RKO (cell line): Measurements from ENCODE around the gene CCT7.

Experiments used
- DNase-seq: peaks from one replicate; pipeline ENCODE4 v3.0.0-alpha.2; 2016; ENCODE audit warnings: low spot score

Gene CCT7

GRCh38 chr2:73233932-73234832, at the start of gene CCT7:
TSS of gene CCT7 (plus strand) at chr2:73234308. CDS start at chr2:73234379, 71 bp downstream.
- DNase-seq: peak; percentile 89

- DNase-seq: no peak
Measured at GRCh38 chr2:73185965-73186364, 48.1 kb upstream of the CCT7 start.

GRCh38 chr2:73187549-73187948, 46.6 kb upstream of the CCT7 start:
- no peak for DNase-seq

- no peak for DNase-seq
Measured at GRCh38 chr2:73197579-73197978, 36.5 kb upstream of the CCT7 start.

GRCh38 chr2:73200281-73200680, 33.8 kb upstream of the CCT7 start:
- peak; percentile 23 for DNase-seq

GRCh38 chr2:73202156-73203054, 31.7 kb upstream of the CCT7 start, which contains the start of gene NOTO:
TSS of gene NOTO (plus strand) at chr2:73202574. CDS start at chr2:73202667, 93 bp downstream.
- no peak for DNase-seq

- DNase-seq: no peak
Measured at GRCh38 chr2:73203055-73203681, 30.9 kb upstream of the CCT7 start.

GRCh38 chr2:73205611-73206010, 28.5 kb upstream of the CCT7 start:
- no peak for DNase-seq

- no peak for DNase-seq
Measured at GRCh38 chr2:73208258-73208657, 25.9 kb upstream of the CCT7 start.

- no peak for DNase-seq
Measured at GRCh38 chr2:73210019-73210418, 24.1 kb upstream of the CCT7 start.

- DNase-seq: no peak
Measured at GRCh38 chr2:73210696-73211095, 23.4 kb upstream of the CCT7 start.

GRCh38 chr2:73212098-73212447, 22.0 kb upstream of the CCT7 start:
- no peak for DNase-seq

- DNase-seq: peak; percentile 81
Measured at GRCh38 chr2:73212448-73213176, 21.5 kb upstream of the CCT7 start.

- DNase-seq: peak; percentile 88
Measured at GRCh38 chr2:73214120-73215035, 19.7 kb upstream of the CCT7 start, which contains the start of gene SMYD5. TSS of gene SMYD5 (plus strand) at chr2:73214245. CDS start at chr2:73214267, 22 bp downstream.

GRCh38 chr2:73215254-73215653, 18.9 kb upstream of the CCT7 start:
- no peak for DNase-seq

GRCh38 chr2:73217160-73217559, 16.9 kb upstream of the CCT7 start:
- DNase-seq: no peak

- no peak for DNase-seq
Measured at GRCh38 chr2:73217826-73218225, 16.3 kb upstream of the CCT7 start.

- no peak for DNase-seq
Measured at GRCh38 chr2:73218298-73218697, 15.8 kb upstream of the CCT7 start.

GRCh38 chr2:73223821-73224220, 10.3 kb upstream of the CCT7 start:
- no peak for DNase-seq
